SK-N-SH treated with all-trans-retinoic acid at 6 μM for 48 hours (cell line): ENCODE data around the gene ATF6B.

ENCODE experiments used
- ATAC-seq: fragments of 200-7000 bp; cut with Tn5 transposase; 3 replicates; pipeline ENCODE4 v1.9.1; 2020; ENCODE audit warnings: mild to moderate bottlenecking, moderate library complexity
- ARNTL ChIP-seq: fragments of 450-650 bp; formaldehyde crosslinking; IDR thresholded peaks from 2 replicates; pipeline ENCODE4 v1.5.0; 2020; ENCODE audit warnings: low read depth, mild to moderate bottlenecking, moderate library complexity, borderline replicate concordance
- BACH2 ChIP-seq: fragments of 250-450 bp; sonication (Bioruptor Pico); IDR thresholded peaks from 2 replicates; pipeline ENCODE4 v1.9.0; 2021; ENCODE audit warnings: mild to moderate bottlenecking, borderline replicate concordance
- CSDC2 ChIP-seq: fragments of 250-450 bp; sonication (Bioruptor Pico); IDR thresholded peaks from 2 replicates; pipeline ENCODE4 v1.5.0; 2020; ENCODE audit warnings: mild to moderate bottlenecking, moderate library complexity
- ESRRG ChIP-seq: fragments of 250-450 bp; sonication (Bioruptor Pico); IDR thresholded peaks from 2 replicates; pipeline ENCODE4 v1.6.1; 2021; ENCODE audit warnings: mild to moderate bottlenecking
- GLIS3 ChIP-seq: fragments of 250-450 bp; sonication (Bioruptor Pico); IDR thresholded peaks from 2 replicates; pipeline ENCODE4 v1.5.0; 2020; ENCODE audit warnings: mild to moderate bottlenecking, moderate library complexity
- OSR1 ChIP-seq: fragments of 250-450 bp; sonication (Bioruptor Pico); IDR thresholded peaks from 2 replicates; pipeline ENCODE4 v1.8.0; 2022; ENCODE audit warnings: moderate library complexity, mild to moderate bottlenecking, inconsistent platforms
- PPARA ChIP-seq: fragments of 250-450 bp; sonication (Bioruptor Pico); IDR thresholded peaks from 2 replicates; pipeline ENCODE4 v1.5.0; 2020; ENCODE audit warnings: mild to moderate bottlenecking, borderline replicate concordance
- RARB ChIP-seq: fragments of 250-450 bp; sonication (Bioruptor Pico); IDR thresholded peaks from 2 replicates; pipeline ENCODE4 v1.8.0; 2021; ENCODE audit warnings: mild to moderate bottlenecking, moderate library complexity
- SNAI2 ChIP-seq: fragments of 250-450 bp; sonication (Bioruptor Pico); IDR thresholded peaks from 2 replicates; pipeline ENCODE4 v1.5.0; 2020; ENCODE audit warnings: mild to moderate bottlenecking, moderate library complexity
- TCF4 ChIP-seq: fragments of 250-450 bp; sonication (Bioruptor Pico); IDR thresholded peaks from 2 replicates; pipeline ENCODE4 v1.8.0; 2021; ENCODE audit warnings: mild to moderate bottlenecking, moderate library complexity, borderline replicate concordance
- TOX ChIP-seq: fragments of 250-450 bp; sonication (Bioruptor Pico); IDR thresholded peaks from 2 replicates; pipeline ENCODE4 v1.8.0; 2021; ENCODE audit warnings: mild to moderate bottlenecking, moderate library complexity, borderline replicate concordance
- TSHZ2 ChIP-seq: fragments of 250-450 bp; sonication (Bioruptor Pico); IDR thresholded peaks from 2 replicates; pipeline ENCODE4 v1.5.0; 2020; ENCODE audit warnings: mild to moderate bottlenecking, moderate library complexity
- ZC3H10 ChIP-seq: fragments of 250-450 bp; sonication (Bioruptor Pico); IDR thresholded peaks from 2 replicates; pipeline ENCODE4 v1.5.1; 2021; ENCODE audit warnings: mild to moderate bottlenecking, moderate library complexity
- ZFP3 ChIP-seq: fragments of 250-450 bp; sonication (Bioruptor Pico); IDR thresholded peaks from 2 replicates; pipeline ENCODE4 v1.5.0; 2020; ENCODE audit warnings: mild to moderate bottlenecking, moderate library complexity
- ZFP30 ChIP-seq: fragments of 450-650 bp; formaldehyde crosslinking; IDR thresholded peaks from 2 replicates; pipeline ENCODE4 v1.5.0; 2022; ENCODE audit warnings: mild to moderate bottlenecking, moderate library complexity
- ZNF565 ChIP-seq: fragments of 450-650 bp; formaldehyde crosslinking; conservative IDR thresholded peaks from 2 replicates; pipeline ENCODE4 v1.5.0; 2020; ENCODE audit warnings: low read depth, mild to moderate bottlenecking, moderate library complexity
- ZNF70 ChIP-seq: fragments of 450-650 bp; formaldehyde crosslinking; IDR thresholded peaks from 2 replicates; pipeline ENCODE4 v1.5.0; 2020; ENCODE audit warnings: mild to moderate bottlenecking, moderate library complexity
- ZNF8 ChIP-seq: fragments of 450-650 bp; formaldehyde crosslinking; IDR thresholded peaks from 2 replicates; pipeline ENCODE4 v1.5.0; 2020; ENCODE audit warnings: mild to moderate bottlenecking, moderate library complexity
- TF ChIP-seq, protein P1 (sequence below): fragments of 250-450 bp; sonication (Bioruptor Pico); IDR thresholded peaks from 2 replicates; pipeline ENCODE4 v1.5.1; 2020; ENCODE audit warnings: low read depth, mild to moderate bottlenecking, moderate library complexity
- TF ChIP-seq, protein P2 (sequence below): fragments of 250-450 bp; sonication (Bioruptor Pico); IDR thresholded peaks from 2 replicates; pipeline ENCODE4 v1.8.0; 2021; ENCODE audit warnings: low read depth, mild to moderate bottlenecking, moderate library complexity, borderline replicate concordance
- TF ChIP-seq, protein P3 (sequence below): fragments of 250-450 bp; sonication (Bioruptor Pico); IDR thresholded peaks from 2 replicates; pipeline ENCODE4 v1.5.1; 2021; ENCODE audit warnings: mild to moderate bottlenecking, moderate library complexity
- TF ChIP-seq, protein P4 (sequence below): fragments of 250-450 bp; sonication (Bioruptor Pico); IDR thresholded peaks from 2 replicates; pipeline ENCODE4 v1.8.0; 2020; ENCODE audit warnings: mild to moderate bottlenecking, moderate library complexity, borderline replicate concordance

The ATF6B gene

GRCh38 chr6:32167154-32167760, 39.2 kb upstream of the ATF6B start:
- TF ChIP-seq, protein P1, sequence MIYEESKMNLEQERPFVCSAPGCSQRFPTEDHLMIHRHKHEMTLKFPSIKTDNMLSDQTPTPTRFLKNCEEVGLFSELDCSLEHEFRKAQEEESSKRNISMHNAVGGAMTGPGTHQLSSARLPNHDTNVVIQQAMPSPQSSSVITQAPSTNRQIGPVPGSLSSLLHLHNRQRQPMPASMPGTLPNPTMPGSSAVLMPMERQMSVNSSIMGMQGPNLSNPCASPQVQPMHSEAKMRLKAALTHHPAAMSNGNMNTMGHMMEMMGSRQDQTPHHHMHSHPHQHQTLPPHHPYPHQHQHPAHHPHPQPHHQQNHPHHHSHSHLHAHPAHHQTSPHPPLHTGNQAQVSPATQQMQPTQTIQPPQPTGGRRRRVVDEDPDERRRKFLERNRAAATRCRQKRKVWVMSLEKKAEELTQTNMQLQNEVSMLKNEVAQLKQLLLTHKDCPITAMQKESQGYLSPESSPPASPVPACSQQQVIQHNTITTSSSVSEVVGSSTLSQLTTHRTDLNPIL (CRISPR knock-in tag) = no peak
- TF ChIP-seq SNAI2 = no peak
- TF ChIP-seq, protein P2, sequence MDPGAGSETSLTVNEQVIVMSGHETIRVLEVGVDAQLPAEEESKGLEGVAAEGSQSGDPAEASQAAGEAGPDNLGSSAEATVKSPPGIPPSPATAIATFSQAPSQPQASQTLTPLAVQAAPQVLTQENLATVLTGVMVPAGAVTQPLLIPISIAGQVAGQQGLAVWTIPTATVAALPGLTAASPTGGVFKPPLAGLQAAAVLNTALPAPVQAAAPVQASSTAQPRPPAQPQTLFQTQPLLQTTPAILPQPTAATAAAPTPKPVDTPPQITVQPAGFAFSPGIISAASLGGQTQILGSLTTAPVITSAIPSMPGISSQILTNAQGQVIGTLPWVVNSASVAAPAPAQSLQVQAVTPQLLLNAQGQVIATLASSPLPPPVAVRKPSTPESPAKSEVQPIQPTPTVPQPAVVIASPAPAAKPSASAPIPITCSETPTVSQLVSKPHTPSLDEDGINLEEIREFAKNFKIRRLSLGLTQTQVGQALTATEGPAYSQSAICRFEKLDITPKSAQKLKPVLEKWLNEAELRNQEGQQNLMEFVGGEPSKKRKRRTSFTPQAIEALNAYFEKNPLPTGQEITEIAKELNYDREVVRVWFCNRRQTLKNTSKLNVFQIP (CRISPR knock-in tag) = no peak
- TF ChIP-seq ZFP3 = no peak
- TF ChIP-seq CSDC2 (CRISPR knock-in tag) = no peak
- TF ChIP-seq OSR1 (CRISPR knock-in tag) = no peak
- TF ChIP-seq, protein P3, sequence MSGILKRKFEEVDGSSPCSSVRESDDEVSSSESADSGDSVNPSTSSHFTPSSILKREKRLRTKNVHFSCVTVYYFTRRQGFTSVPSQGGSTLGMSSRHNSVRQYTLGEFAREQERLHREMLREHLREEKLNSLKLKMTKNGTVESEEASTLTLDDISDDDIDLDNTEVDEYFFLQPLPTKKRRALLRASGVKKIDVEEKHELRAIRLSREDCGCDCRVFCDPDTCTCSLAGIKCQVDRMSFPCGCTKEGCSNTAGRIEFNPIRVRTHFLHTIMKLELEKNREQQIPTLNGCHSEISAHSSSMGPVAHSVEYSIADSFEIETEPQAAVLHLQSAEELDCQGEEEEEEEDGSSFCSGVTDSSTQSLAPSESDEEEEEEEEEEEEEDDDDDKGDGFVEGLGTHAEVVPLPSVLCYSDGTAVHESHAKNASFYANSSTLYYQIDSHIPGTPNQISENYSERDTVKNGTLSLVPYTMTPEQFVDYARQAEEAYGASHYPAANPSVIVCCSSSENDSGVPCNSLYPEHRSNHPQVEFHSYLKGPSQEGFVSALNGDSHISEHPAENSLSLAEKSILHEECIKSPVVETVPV (CRISPR knock-in tag) = no peak
- no peak for TF ChIP-seq ZFP30
- TF ChIP-seq ZC3H10 = no peak
- no peak for TF ChIP-seq ESRRG (CRISPR knock-in tag)
- no peak for TF ChIP-seq RARB (CRISPR knock-in tag)
- TF ChIP-seq TCF4 (CRISPR knock-in tag) = no peak
- TF ChIP-seq ZNF8 (CRISPR knock-in tag) = no peak
- TF ChIP-seq TSHZ2 (CRISPR knock-in tag) = no peak
- no peak for TF ChIP-seq ARNTL
- no peak for ATAC-seq

GRCh38 chr6:32166411-32167061, 38.5 kb upstream of the ATF6B start:
- ATAC-seq = no peak; the same call in 1 of the 3 replicates
- TF ChIP-seq ZC3H10 (no peak), GLIS3 (CRISPR knock-in tag) (no peak), ZNF565 (CRISPR knock-in tag) (no peak), ZNF8 (CRISPR knock-in tag) (no peak), BACH2 (CRISPR knock-in tag) (no peak), PPARA (CRISPR knock-in tag) (no peak), TSHZ2 (CRISPR knock-in tag) (no peak), ZFP3 (no peak), SNAI2 (no peak), ZNF70 (CRISPR knock-in tag) (no peak), ZFP30 (no peak), ESRRG (CRISPR knock-in tag) (no peak), TOX (CRISPR knock-in tag) (no peak), TCF4 (CRISPR knock-in tag) (no peak), OSR1 (CRISPR knock-in tag) (no peak), ARNTL (no peak), RARB (CRISPR knock-in tag) (no peak)
- TF ChIP-seq, protein P1 (CRISPR knock-in tag) = no peak
- TF ChIP-seq, protein P4, sequence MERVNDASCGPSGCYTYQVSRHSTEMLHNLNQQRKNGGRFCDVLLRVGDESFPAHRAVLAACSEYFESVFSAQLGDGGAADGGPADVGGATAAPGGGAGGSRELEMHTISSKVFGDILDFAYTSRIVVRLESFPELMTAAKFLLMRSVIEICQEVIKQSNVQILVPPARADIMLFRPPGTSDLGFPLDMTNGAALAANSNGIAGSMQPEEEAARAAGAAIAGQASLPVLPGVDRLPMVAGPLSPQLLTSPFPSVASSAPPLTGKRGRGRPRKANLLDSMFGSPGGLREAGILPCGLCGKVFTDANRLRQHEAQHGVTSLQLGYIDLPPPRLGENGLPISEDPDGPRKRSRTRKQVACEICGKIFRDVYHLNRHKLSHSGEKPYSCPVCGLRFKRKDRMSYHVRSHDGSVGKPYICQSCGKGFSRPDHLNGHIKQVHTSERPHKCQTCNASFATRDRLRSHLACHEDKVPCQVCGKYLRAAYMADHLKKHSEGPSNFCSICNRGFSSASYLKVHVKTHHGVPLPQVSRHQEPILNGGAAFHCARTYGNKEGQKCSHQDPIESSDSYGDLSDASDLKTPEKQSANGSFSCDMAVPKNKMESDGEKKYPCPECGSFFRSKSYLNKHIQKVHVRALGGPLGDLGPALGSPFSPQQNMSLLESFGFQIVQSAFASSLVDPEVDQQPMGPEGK (CRISPR knock-in tag) = no peak
